GM19043 (cell line): ENCODE measurements around the gene PDE4D.

ENCODE experiments used
- ATAC-seq: cut with Tn5 transposase; IDR thresholded peaks from one replicate; pipeline ENCODE4 v1.9.1; 2021; ENCODE audit warnings: low read depth; ENCODE audit not compliant: unreplicated experiment

The PDE4D gene

GRCh38 chr5:59533730-59534108 lies 359.8 kb downstream of the PDE4D start:
- no peak for ATAC-seq

DNA sequence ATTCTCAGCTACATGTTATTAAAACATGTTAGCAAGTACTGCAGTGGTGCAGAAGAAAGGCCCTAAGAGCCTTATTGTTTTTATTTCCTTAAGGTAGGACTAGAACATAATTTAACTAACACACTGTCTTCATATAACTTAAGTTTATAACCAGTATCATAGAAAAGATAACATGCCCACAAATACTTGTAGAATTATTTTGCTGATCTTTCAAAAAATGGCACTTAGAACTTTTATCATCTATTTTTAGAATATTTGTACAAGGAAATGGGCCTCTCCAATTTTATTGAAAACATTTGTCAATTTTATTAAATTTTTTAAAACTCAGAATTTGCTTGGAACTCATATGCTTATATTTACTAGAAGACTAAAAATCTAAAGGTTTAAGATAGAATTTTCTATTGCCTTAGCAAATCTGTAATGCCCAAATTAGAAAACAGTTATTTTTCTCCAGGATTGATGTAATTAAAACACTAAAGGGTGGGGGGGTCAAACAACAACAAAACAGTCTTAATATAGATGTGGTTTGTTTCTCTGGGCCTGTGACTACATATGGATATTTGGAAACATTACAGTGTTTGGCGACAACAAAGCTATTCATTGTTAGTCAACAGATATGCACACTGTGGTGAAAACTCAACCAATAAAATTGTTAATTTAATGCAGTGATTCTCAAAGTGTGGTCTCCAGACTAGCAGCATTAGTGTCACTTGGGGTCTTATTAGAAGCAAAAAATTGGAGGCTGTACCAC lies 360.4 kb downstream of the PDE4D start:
- ATAC-seq, result no peak

DNA sequence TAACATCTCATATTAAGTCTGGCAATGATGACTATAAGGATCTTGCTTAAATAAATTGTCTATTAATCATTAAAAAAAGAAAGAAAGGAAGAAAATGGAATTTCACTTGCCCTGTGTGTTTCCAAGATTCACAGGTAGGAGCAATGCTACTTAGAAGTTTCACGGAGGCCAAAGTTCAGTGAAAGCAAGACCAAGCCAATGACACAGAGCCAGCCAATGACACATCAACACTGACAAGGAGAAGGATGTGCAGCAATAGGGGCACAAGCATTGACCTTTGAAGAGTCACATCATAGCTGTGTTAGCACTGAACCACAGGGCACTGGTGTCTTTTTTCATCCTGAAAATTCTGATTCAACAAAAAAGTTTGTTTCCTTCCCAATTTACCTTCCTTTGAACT lies 364.3 kb downstream of the PDE4D start:
- no peak for ATAC-seq

DNA sequence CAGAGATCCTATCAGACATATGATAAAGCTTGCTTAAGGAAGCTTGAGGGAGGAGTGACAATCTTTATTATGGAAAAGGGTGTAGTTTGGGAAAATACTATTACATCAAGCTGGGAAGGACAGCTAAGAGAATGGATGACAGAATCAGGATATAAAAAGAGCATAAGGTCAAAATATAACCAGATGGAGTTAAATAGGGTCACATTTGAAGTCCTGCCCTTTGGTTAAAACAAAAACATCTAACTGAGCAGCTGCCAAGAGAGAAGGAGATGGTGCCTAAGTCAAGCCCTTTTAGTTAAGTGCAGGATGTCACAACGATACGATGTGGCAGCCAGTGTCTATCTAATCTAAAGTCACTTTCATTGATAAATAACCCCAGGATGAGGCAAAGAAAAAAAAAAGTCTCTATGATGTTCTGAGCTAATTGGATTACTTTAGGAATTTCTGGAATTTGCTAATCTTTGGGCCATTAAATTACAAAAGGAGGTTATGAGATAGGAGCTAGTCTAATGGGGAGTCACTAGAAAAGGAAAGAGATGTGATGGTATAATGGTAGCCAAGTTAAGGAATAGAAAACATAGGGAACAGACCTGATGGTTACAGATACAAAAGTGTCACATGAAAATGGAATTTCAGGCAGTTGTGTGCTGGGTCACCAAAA lies 365.2 kb downstream of the PDE4D start:
- no peak for ATAC-seq

GRCh38 chr5:59525957-59526356 lies 367.6 kb downstream of the PDE4D start:
- no peak for ATAC-seq

GRCh38 chr5:59525311-59525710 lies 368.2 kb downstream of the PDE4D start:
- ATAC-seq, result no peak

DNA sequence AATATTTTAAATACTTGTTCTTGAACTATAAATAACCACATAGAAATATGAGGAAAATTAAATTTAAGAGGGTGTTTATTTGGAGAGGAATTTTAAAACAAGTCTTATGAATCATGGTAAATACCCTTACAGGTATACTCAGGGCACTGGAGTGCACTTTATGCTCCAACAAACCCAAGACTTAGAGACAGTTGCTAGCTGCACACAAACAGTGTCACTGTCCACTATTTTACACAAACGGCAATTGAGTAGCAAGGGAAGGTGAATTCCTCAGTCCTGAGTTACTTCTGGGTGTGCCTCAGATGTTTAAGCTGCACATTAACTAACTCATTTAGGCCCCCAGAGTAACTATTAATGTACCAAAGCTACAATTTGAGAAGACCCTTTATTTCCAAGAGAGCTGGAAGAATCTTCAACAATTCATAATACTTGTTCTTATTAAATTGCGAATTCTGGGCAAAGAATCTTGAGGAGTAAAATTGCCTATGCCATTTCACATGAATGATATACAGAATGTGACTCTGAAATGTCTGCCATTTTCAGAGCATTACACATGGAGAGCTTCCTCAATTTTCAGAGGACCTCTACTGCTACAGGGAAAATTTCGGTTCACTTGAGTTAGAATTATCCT lies 371.2 kb downstream of the PDE4D start:
- no peak for ATAC-seq

DNA sequence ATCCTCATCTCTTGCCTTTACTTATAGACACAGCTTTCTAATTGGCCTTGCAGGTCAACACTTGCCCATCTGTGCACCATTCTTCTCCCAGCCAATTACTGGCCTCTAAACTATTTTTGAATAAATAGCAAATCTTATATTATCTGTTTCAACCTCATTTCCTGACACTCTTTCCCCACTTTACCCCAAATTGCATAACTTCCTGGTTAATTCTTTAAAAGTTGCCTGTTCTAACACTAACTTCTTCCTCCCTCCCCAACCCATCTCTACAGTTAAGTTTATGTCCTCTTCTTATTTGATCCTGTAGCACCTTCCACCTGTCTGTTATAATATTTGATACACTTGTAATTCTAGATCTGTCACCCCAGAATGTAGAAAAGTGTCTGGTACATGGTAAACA lies 372.1 kb downstream of the PDE4D start:
- ATAC-seq, result no peak

GRCh38 chr5:59519338-59519737 lies 374.2 kb downstream of the PDE4D start:
- no peak for ATAC-seq

GRCh38 chr5:59517926-59518585 lies 375.5 kb downstream of the PDE4D start:
- ATAC-seq, result no peak

DNA sequence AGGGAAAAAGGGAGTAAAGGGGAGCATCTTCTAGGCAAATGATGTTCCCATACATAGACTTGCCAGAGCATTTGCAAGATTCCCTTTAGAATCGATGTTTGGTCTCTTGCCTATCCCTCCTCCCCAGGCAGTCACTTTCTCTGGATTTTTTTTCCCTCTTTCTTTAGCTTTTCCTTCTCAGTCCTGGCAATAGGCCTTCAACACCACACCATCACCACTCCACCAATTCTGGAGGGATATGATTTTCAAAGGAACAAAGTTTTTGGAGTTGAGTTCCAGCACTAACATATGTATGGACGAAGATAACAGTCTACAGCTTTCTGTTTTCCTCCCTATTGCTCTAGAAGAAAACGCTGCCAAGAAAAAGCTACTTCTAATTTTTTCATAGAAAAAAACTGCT lies 377.4 kb downstream of the PDE4D start:
- ATAC-seq, result no peak

- no peak for ATAC-seq
These were observed 387.1 kb downstream of the PDE4D start for GRCh38 chr5:59506285-59506877.

DNA sequence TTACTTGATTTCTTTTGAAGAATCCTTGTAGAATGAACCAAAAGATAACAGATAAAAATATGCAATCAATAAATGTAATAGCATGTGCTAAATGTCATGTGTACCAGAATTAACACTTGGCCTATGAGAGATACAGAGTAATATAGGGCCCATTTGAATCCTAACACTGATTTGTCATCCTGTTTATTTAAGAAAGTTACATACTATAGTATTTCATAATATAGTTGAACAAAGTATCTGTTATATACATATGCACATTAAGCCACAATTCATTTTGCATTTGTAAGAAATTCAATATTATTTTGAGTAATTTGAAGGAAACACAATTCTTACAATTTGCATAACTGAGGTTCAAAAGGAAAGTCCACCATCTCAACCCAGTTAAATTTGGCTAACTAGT lies 389.5 kb downstream of the PDE4D start:
- ATAC-seq, result no peak

- no peak for ATAC-seq
These were observed 390.3 kb downstream of the PDE4D start for GRCh38 chr5:59503220-59503619.

DNA sequence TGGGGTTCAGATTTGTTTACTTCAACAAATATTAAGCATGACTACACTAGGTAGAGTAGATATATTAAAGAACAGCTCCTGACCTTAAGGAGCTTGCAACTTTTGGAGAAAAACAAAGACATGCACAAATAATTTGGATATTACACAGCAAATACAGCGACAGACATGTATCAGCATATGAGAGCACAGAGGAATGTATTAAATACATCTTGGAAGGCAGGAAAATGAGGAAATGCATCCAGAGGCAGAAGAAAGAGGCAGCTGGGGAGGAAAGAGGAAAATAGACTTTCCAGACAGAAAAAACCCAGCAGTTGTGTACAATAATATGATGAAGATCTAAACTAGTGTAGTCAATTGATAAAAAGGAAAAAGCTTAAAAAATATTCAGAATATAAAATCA lies 392.2 kb downstream of the PDE4D start:
- no peak for ATAC-seq

- ATAC-seq, result no peak
These were observed 393.5 kb downstream of the PDE4D start for GRCh38 chr5:59500014-59500413.

DNA sequence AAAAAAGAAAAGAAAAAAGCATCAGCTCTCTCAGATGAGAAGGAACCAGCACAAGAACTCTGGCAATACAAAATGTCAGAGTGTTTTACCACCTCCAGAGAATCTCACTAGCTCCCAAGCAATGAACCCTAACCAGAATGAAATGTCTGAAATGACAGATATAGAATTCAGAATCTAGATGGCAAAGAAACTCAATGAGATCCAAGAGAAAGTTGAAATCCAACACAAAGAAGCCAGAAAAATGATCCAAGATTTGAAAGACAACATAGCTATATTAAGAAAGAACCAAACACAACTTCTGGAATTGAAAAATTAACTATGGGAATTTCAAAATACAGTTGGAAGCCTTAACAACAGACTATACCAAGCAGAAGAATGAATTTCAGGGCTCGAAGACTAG lies 396.3 kb downstream of the PDE4D start:
- no peak for ATAC-seq

DNA sequence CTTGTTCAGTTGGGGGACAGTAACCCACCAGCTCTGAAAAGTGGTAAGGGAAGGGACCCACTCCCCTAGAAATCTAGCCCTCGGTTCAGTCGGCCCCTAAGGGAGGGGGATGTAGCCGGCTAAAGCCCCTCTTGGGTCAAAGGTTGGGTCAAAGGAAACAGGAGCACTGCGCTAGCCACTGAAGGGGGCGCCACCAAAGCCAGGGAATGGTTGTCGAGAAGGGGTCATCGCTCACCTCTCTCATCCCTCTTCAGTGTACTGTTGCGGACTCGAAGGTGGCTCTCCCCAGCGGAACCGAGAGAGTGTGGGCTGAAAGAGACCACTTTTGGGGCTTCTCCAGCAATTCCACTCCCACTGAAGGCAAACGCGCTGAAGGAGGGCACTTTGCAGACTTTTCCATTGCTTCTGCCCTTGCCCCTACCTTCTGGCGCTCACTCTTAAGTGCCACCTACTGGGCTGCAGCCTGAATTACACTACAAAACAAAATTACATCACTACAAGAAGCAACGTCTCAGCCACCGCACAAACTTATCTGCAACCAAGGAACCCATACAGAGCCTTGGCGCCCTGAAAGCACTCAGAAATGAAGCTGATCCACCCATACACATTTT lies 396.9 kb downstream of the PDE4D start:
- ATAC-seq, result no peak

DNA sequence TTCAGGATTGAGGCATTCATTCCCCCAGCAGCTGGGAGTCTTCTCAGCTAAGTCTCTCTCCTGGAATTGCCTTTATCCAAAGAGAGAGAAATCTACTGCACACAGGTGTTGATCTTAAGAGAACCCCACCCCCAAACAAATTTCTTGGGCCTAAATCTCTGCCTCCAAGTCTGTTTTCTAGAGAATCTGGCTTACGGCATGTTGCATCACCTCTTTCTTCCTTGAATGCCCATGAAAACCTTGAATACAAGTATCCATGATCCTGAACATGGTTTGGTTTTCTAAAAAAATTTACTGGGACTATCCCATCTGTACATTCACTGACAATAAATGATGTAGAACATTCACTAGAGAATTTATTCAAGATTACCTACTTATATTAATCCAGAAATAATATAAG lies 401.6 kb downstream of the PDE4D start:
- ATAC-seq, result no peak

DNA sequence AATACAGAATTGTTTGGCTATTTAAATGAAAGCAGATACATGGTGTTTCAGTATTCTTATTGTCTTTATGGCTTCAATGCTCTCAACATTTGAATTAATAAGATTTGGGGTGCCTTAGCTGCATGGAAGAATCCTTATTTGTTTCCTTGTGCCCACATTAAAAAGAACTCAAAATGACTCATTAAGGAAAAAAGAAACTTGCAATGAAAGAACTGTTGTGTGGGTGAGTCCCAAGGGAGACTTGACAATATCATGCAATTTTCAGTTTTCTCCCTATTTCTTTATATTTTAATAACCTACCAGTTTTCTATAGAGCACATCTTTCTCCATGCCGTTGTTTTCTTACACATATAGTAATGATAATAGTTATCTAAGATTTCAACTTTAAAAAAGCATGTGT lies 404.0 kb downstream of the PDE4D start:
- no peak for ATAC-seq
